DND-41 (cell line): ENCODE measurements around the gene SLK.

Source experiments
- ATAC-seq: fragments of 200-7000 bp; cut with Tn5 transposase; 3 replicates; pipeline ENCODE4 v1.9.1; 2021; ENCODE audit warnings: low read depth; ENCODE audit not compliant: insufficient read depth
- DNase-seq: peaks from one replicate; pipeline ENCODE4 v3.0.0-alpha.2; 2020
- H2AFZ ChIP-seq: 2 replicates; pipeline ENCODE4 v1.6.0; 2012; ENCODE audit warnings: low read depth, low read length
- H3K27ac ChIP-seq: 2 replicates; pipeline ENCODE4 v1.5.1; 2012; ENCODE audit warnings: low read length, inconsistent platforms
- H3K27me3 ChIP-seq: fragments of 200-600 bp; sonication (generic); 2 replicates; pipeline ENCODE4 v1.6.0; 2012; ENCODE audit warnings: low read length, mild to moderate bottlenecking, inconsistent platforms; ENCODE audit not compliant: insufficient read depth, poor library complexity
- H3K36me3 ChIP-seq: 2 replicates; pipeline ENCODE4 v1.5.1; 2012; ENCODE audit warnings: low read length, inconsistent platforms; ENCODE audit not compliant: insufficient read depth
- H3K4me1 ChIP-seq: 2 replicates; pipeline ENCODE4 v1.5.1; 2012; ENCODE audit warnings: mild to moderate bottlenecking, low read length; ENCODE audit not compliant: insufficient read depth
- H3K4me2 ChIP-seq: 2 replicates; pipeline ENCODE4 v1.6.0; 2012; ENCODE audit warnings: mild to moderate bottlenecking, moderate library complexity, low read length, inconsistent platforms; ENCODE audit not compliant: insufficient read depth
- H3K4me3 ChIP-seq, 2 experiments: fragments of 200-600 bp in 1 of 2; shearing (Covaris generic) in 1 of 2; 2 replicates each; pipeline ENCODE4 v1.5.1; 2012 to 2016; ENCODE audit warnings: inconsistent platforms in 2 of 2, low read length in 2 of 2, mild to moderate bottlenecking in 2 of 2, low read depth in 1 of 2, moderate library complexity in 1 of 2
- H3K79me2 ChIP-seq: 2 replicates; pipeline ENCODE4 v1.6.0; 2012; ENCODE audit warnings: low read length, inconsistent platforms; ENCODE audit not compliant: insufficient read depth
- H3K9ac ChIP-seq: 2 replicates; pipeline ENCODE4 v1.6.0; 2012; ENCODE audit warnings: low read depth, mild to moderate bottlenecking, inconsistent platforms, low read length, moderate library complexity
- H3K9me3 ChIP-seq: 2 replicates; pipeline ENCODE4 v1.5.1; 2012; ENCODE audit warnings: low read length, moderate library complexity, mild to moderate bottlenecking, inconsistent platforms; ENCODE audit not compliant: insufficient read depth, severe bottlenecking
- H4K20me1 ChIP-seq: 2 replicates; pipeline ENCODE4 v1.6.0; 2012; ENCODE audit warnings: low read length; ENCODE audit not compliant: insufficient read depth
- CTCF ChIP-seq: IDR thresholded peaks from 2 replicates; pipeline ENCODE4 v1.5.1; 2012; ENCODE audit warnings: borderline replicate concordance, low read length, moderate library complexity, mild to moderate bottlenecking; ENCODE audit not compliant: poor library complexity, severe bottlenecking; ENCODE audit errors: extremely low read depth
- EZH2 ChIP-seq: IDR thresholded peaks from 3 replicates; pipeline ENCODE4 v1.6.1; 2012; ENCODE audit warnings: borderline replicate concordance, low read depth, mild to moderate bottlenecking, moderate library complexity, low read length, inconsistent platforms; ENCODE audit not compliant: severe bottlenecking

Gene SLK

GRCh38 chr10:103991393-103992128 is 24.6 kb downstream of the SLK start:
- no peaks in the 10 kb centered on the region for H3K27me3 ChIP-seq
- DNase-seq (no peak), ATAC-seq (no peak)
- H3K9me3 ChIP-seq = no peaks in the 10 kb centered on the region
- H3K27ac ChIP-seq = no peak overlapping the region
- no peak overlapping the region for H3K4me2 ChIP-seq
- H3K4me3 ChIP-seq = no peak overlapping the region
- no peak overlapping the region for H2AFZ ChIP-seq
- no peak overlapping the region for H3K9ac ChIP-seq
- H4K20me1 ChIP-seq = no peaks in the 10 kb centered on the region; the same call in 1 of the 2 replicates
- H3K4me1 ChIP-seq = no peaks in the 10 kb centered on the region
- TF ChIP-seq CTCF = no peak
- TF ChIP-seq EZH2 = no peak
- peaks cover 37% of the 10 kb centered on the region for H3K36me3 ChIP-seq
- H3K79me2 ChIP-seq = peaks cover 32% of the 10 kb centered on the region

- Histone ChIP-seq H3K79me2 (no peaks in the 10 kb centered on the region), H2AFZ (no peak overlapping the region), H3K4me3 (no peak overlapping the region), H3K9me3 (no peaks in the 10 kb centered on the region), H3K4me2 (no peak overlapping the region), H3K36me3 (peaks cover 69% of the 10 kb centered on the region), H3K4me1 (no peaks in the 10 kb centered on the region), H3K27ac (no peak overlapping the region), H3K9ac (no peak overlapping the region), H4K20me1 (no peaks in the 10 kb centered on the region), H3K27me3 (no peaks in the 10 kb centered on the region)
- no peak for DNase-seq
- no peak for ATAC-seq
- TF ChIP-seq EZH2 (no peak), CTCF (no peak)
These were observed 28.2 kb downstream of the SLK start for GRCh38 chr10:103995134-103995533.

- Histone ChIP-seq H3K27me3 (no peaks in the 10 kb centered on the region), H3K27ac (no peak overlapping the region), H3K9me3 (no peaks in the 10 kb centered on the region), H3K79me2 (no peaks in the 10 kb centered on the region), H3K4me2 (no peak overlapping the region), H3K9ac (no peak overlapping the region), H3K36me3 (peaks cover 82% of the 10 kb centered on the region), H3K4me3 (no peak overlapping the region), H3K4me1 (no peaks in the 10 kb centered on the region), H2AFZ (no peak overlapping the region), H4K20me1 (no peaks in the 10 kb centered on the region)
- no peak for DNase-seq
- ATAC-seq = no peak
- TF ChIP-seq CTCF (no peak), EZH2 (no peak)
These were observed 31.9 kb downstream of the SLK start for GRCh38 chr10:103998805-103999204.
